Right atrium auricular region (tissue), 2 donors: Measurements from ENCODE around the gene PHGDH. TPM values are rescaled to one million over a fixed set of nuclear protein-coding genes. Genes with fewer than 3 reads are reported as not detected.

Experiments
- DNase-seq: peaks from one replicate; pipeline ENCODE4 v3.0.0-alpha.2; 2019; ENCODE audit warnings: low spot score
- H3K27ac ChIP-seq, 2 donors: fragments of 200-600 bp; sonication (generic); 1 replicate in 1 of 2; 2 replicates in 1 of 2; pipeline ENCODE4 v1.5.1; 2016 to 2019
- H3K27me3 ChIP-seq, 2 donors: fragments of 200-600 bp; sonication (generic); one replicate each; pipeline versions ENCODE4 v1.5.1 to v1.6.0; 2017 to 2019
- H3K36me3 ChIP-seq: fragments of 200-600 bp; sonication (generic); one replicate; pipeline ENCODE4 v1.5.1; 2016
- H3K4me1 ChIP-seq, 2 donors: fragments of 200-600 bp; sonication (generic); one replicate each; pipeline versions ENCODE4 v1.5.1 to v1.6.0; 2017 to 2019
- H3K4me3 ChIP-seq, 2 donors: fragments of 200-600 bp; sonication (generic); 1 replicate in 1 of 2; 2 replicates in 1 of 2; pipeline ENCODE4 v1.5.1; 2017 to 2019; ENCODE audit warnings: mild to moderate bottlenecking in 1 of 2, moderate library complexity in 1 of 2
- H3K9me3 ChIP-seq, 2 donors: fragments of 200-600 bp; sonication (generic); one replicate each; pipeline ENCODE4 v1.5.1; 2019
- CTCF ChIP-seq, 2 donors: fragments of 200-600 bp; sonication (generic); IDR thresholded peaks; one replicate each; pipeline ENCODE4 v1.5.1; 2019; ENCODE audit warnings: antibody characterized with exemption in 2 of 2
- total RNA-seq, 2 donors: library from RNA; depleted of rRNA; stranded (reverse); fragments of >200 nt; gene quantifications; one replicate each; pipeline ENCODE4 v1.1.0, GENCODE V29; 2016

PHGDH gene
- total RNA-seq, 2 donors from 2014 or later: 23.5 to 29.4 TPM

- no peak for TF ChIP-seq CTCF (IDR thresholded peaks at IDR 0.05)
- no peaks in the 10 kb centered on the region for H3K27me3 ChIP-seq
- no peak overlapping the region for H3K27ac ChIP-seq
- H3K4me3 ChIP-seq: no peak overlapping the region
- no peaks in the 10 kb centered on the region for H3K36me3 ChIP-seq
- DNase-seq: no peak
- no peaks in the 10 kb centered on the region for H3K9me3 ChIP-seq
- peaks cover 0 to 28% of the 10 kb centered on the region in 2 donors for H3K4me1 ChIP-seq
Measured at GRCh38 chr1:119743308-119743707, 31.6 kb downstream of the PHGDH start.

- no peak for DNase-seq
- Histone ChIP-seq H3K9me3 (no peaks in the 10 kb centered on the region), H3K4me3 (no peak overlapping the region), H3K27me3 (no peaks in the 10 kb centered on the region), H3K4me1 (peaks cover 0 to 28% of the 10 kb centered on the region in 2 donors), H3K27ac (peak overlapping the region in 1 of 2 donors; percentile 40), H3K36me3 (no peaks in the 10 kb centered on the region)
- TF ChIP-seq CTCF (IDR thresholded peaks at IDR 0.05): peak; percentile 61 to 85
Measured at GRCh38 chr1:119743776-119744597, 32.3 kb downstream of the PHGDH start.

- Histone ChIP-seq H3K4me3 (no peak overlapping the region), H3K36me3 (no peaks in the 10 kb centered on the region), H3K27me3 (no peaks in the 10 kb centered on the region), H3K9me3 (no peaks in the 10 kb centered on the region), H3K27ac (no peak overlapping the region), H3K4me1 (peaks cover 0 to 28% of the 10 kb centered on the region in 2 donors)
- no peak for DNase-seq
- TF ChIP-seq CTCF (IDR thresholded peaks at IDR 0.05): no peak
Measured at GRCh38 chr1:119744598-119744942, 32.8 kb downstream of the PHGDH start.

- peaks cover 0 to 28% of the 10 kb centered on the region in 2 donors for H3K4me1 ChIP-seq
- DNase-seq: no peak
- H3K36me3 ChIP-seq: no peaks in the 10 kb centered on the region
- no peaks in the 10 kb centered on the region for H3K27me3 ChIP-seq
- no peak for TF ChIP-seq CTCF (IDR thresholded peaks at IDR 0.05)
- no peak overlapping the region for H3K27ac ChIP-seq
- no peaks in the 10 kb centered on the region for H3K9me3 ChIP-seq
- no peak overlapping the region for H3K4me3 ChIP-seq
Measured at GRCh38 chr1:119745034-119745433, 33.3 kb downstream of the PHGDH start.

GRCh38 chr1:119747451-119747850 lies 35.7 kb downstream of the PHGDH start:
- no peaks in the 10 kb centered on the region for H3K36me3 ChIP-seq
- H3K4me1 ChIP-seq: peaks cover 0 to 20% of the 10 kb centered on the region in 2 donors
- H3K9me3 ChIP-seq: no peaks in the 10 kb centered on the region
- no peak overlapping the region for H3K4me3 ChIP-seq
- no peak for TF ChIP-seq CTCF (IDR thresholded peaks at IDR 0.05)
- H3K27me3 ChIP-seq: no peaks in the 10 kb centered on the region
- H3K27ac ChIP-seq: no peak overlapping the region
- DNase-seq: no peak

GRCh38 chr1:119748040-119748439 lies 36.3 kb downstream of the PHGDH start:
- H3K9me3 ChIP-seq: no peaks in the 10 kb centered on the region
- no peak overlapping the region for H3K4me3 ChIP-seq
- no peaks in the 10 kb centered on the region for H3K27me3 ChIP-seq
- TF ChIP-seq CTCF (IDR thresholded peaks at IDR 0.05): no peak
- H3K27ac ChIP-seq: no peak overlapping the region
- no peaks in the 10 kb centered on the region for H3K36me3 ChIP-seq
- H3K4me1 ChIP-seq: peaks cover 0 to 14% of the 10 kb centered on the region in 2 donors
- DNase-seq: no peak
